NCI-H526 treated with DMSO at 0.1 percent for 48 hours (cell line): ENCODE results near the gene EPHA7.

Source experiments
- DNase-seq: peaks from one replicate; lab custom pipeline; 2025; lab: John Stamatoyannopoulos, UW

EPHA7 gene

GRCh38 chr6:93325761-93326160 lies 93.6 kb downstream of the EPHA7 start:
- DNase-seq, result no peak

- DNase-seq, result no peak
Measured at GRCh38 chr6:93323630-93324029, 95.7 kb downstream of the EPHA7 start.

- no peak for DNase-seq
Measured at GRCh38 chr6:93322651-93323050, 96.7 kb downstream of the EPHA7 start.

GRCh38 chr6:93319304-93319703 lies 100.1 kb downstream of the EPHA7 start:
- DNase-seq, result no peak

- DNase-seq, result no peak
Measured at GRCh38 chr6:93318121-93318520, 101.2 kb downstream of the EPHA7 start.

GRCh38 chr6:93317592-93317991 lies 101.8 kb downstream of the EPHA7 start:
- no peak for DNase-seq

GRCh38 chr6:93307505-93308409 lies 111.6 kb downstream of the EPHA7 start:
- no peak for DNase-seq

- DNase-seq, result no peak
Measured at GRCh38 chr6:93305088-93305487, 114.3 kb downstream of the EPHA7 start.

- DNase-seq, result no peak
Measured at GRCh38 chr6:93304505-93304904, 114.9 kb downstream of the EPHA7 start.

- peak; percentile 67 for DNase-seq
Measured at GRCh38 chr6:93300661-93301060, 118.7 kb downstream of the EPHA7 start.

- DNase-seq, result no peak
Measured at GRCh38 chr6:93299622-93300021, 119.7 kb downstream of the EPHA7 start.

GRCh38 chr6:93295631-93296030 lies 123.7 kb downstream of the EPHA7 start:
- no peak for DNase-seq

- no peak for DNase-seq
Measured at GRCh38 chr6:93294879-93295278, 124.5 kb downstream of the EPHA7 start.

GRCh38 chr6:93293872-93294271 lies 125.5 kb downstream of the EPHA7 start:
- DNase-seq, result no peak

GRCh38 chr6:93293460-93293859 lies 125.9 kb downstream of the EPHA7 start:
- no peak for DNase-seq

GRCh38 chr6:93282521-93283031 lies 136.8 kb downstream of the EPHA7 start:
- DNase-seq, result no peak

GRCh38 chr6:93278241-93278640 lies 141.1 kb downstream of the EPHA7 start:
- DNase-seq, result no peak

- DNase-seq, result no peak
Measured at GRCh38 chr6:93272896-93273295, 146.5 kb downstream of the EPHA7 start.

- peak; percentile 78 for DNase-seq
Measured at GRCh38 chr6:93272211-93272610, 147.1 kb downstream of the EPHA7 start.

- DNase-seq, result no peak
Measured at GRCh38 chr6:93266116-93266817, 153.1 kb downstream of the EPHA7 start.

GRCh38 chr6:93260881-93261280 lies 158.5 kb downstream of the EPHA7 start:
- DNase-seq, result no peak

- DNase-seq, result no peak
Measured at GRCh38 chr6:93259332-93259731, 160.0 kb downstream of the EPHA7 start.

GRCh38 chr6:93252930-93253329 lies 166.4 kb downstream of the EPHA7 start:
- DNase-seq, result no peak
